Peyer's patch (tissue), 4 donors: Measurements from ENCODE around the gene CRIM1. TPM values are rescaled to one million over a fixed set of nuclear protein-coding genes. Genes with fewer than 3 reads are reported as not detected.

ENCODE experiments used
- DNase-seq, 3 donors: peaks; one replicate each; pipeline ENCODE4 v3.0.0-alpha.2; 2017 to 2019
- H3K27ac ChIP-seq, 4 donors: fragments of 200-600 bp; sonication (generic); one replicate each; pipeline ENCODE4 v1.5.1; 2016 to 2019
- H3K27me3 ChIP-seq, 2 donors: fragments of 200-600 bp; sonication (generic); one replicate each; pipeline ENCODE4 v1.5.1; 2019
- H3K36me3 ChIP-seq, 3 donors: fragments of 200-600 bp; sonication (generic); one replicate each; pipeline ENCODE4 v1.5.1; 2016 to 2019
- H3K4me1 ChIP-seq, 4 donors: fragments of 200-600 bp; sonication (generic); one replicate each; pipeline ENCODE4 v1.5.1; 2016 to 2019
- H3K4me3 ChIP-seq, 4 donors: fragments of 200-600 bp; sonication (generic); 1 replicate in 3 of 4; 2 replicates in 1 of 4; pipeline ENCODE4 v1.5.1; 2016 to 2019; ENCODE audit warnings: mild to moderate bottlenecking in 1 of 4
- H3K9me3 ChIP-seq, 4 donors: fragments of 200-600 bp; sonication (generic); one replicate each; pipeline ENCODE4 v1.5.1; 2016 to 2019; ENCODE audit warnings: mild to moderate bottlenecking in 1 of 4
- POLR2A ChIP-seq, 2 donors: fragments of 450-650 bp; IDR thresholded peaks; one replicate each; pipeline ENCODE4 v1.5.1; 2017; ENCODE audit warnings: antibody characterized with exemption in 2 of 2, mild to moderate bottlenecking in 2 of 2, moderate library complexity in 2 of 2
- total RNA-seq, 4 donors: library from RNA; depleted of rRNA; stranded (reverse); fragments of >200 nt; gene quantifications; one replicate each; pipeline ENCODE4 v1.1.0, GENCODE V29; 2016
- TF ChIP-seq, protein P1 (sequence below), 6 experiments: fragments of 450-650 bp in 4 of 6; fragments of 200-600 bp in 2 of 6; sonication (generic) in 1 of 6; IDR thresholded peaks; one replicate each; pipeline ENCODE4 v1.5.1; 2017 to 2019; ENCODE audit warnings: antibody characterized with exemption in 6 of 6, mild to moderate bottlenecking in 3 of 6, moderate library complexity in 1 of 6

Gene CRIM1
- total RNA-seq, 4 donors from 2014 or later: 29.9 to 181 (median 63.6) TPM

DNA sequence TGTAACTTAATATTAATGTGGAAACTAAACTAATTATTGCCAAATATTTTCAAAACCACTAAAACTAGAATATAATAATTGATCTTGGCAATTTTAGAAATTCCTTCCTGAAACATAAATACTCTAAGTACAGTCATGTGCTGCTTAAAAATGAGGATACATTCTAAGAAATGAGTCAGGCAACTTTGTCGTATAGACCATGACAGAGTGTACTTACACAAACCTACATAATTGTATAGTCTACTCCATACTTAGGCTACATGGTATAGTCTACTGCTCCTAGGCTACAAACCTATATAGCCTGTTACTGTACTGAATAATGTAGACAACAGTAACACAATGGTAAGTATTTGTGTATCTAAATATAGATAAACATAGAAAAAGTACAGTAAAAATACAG, 214.8 kb downstream of the CRIM1 start:
- H3K27ac ChIP-seq: no peak overlapping the region
- no peak for DNase-seq
- no peaks in the 10 kb centered on the region for H3K4me1 ChIP-seq
- TF ChIP-seq, protein P1, sequence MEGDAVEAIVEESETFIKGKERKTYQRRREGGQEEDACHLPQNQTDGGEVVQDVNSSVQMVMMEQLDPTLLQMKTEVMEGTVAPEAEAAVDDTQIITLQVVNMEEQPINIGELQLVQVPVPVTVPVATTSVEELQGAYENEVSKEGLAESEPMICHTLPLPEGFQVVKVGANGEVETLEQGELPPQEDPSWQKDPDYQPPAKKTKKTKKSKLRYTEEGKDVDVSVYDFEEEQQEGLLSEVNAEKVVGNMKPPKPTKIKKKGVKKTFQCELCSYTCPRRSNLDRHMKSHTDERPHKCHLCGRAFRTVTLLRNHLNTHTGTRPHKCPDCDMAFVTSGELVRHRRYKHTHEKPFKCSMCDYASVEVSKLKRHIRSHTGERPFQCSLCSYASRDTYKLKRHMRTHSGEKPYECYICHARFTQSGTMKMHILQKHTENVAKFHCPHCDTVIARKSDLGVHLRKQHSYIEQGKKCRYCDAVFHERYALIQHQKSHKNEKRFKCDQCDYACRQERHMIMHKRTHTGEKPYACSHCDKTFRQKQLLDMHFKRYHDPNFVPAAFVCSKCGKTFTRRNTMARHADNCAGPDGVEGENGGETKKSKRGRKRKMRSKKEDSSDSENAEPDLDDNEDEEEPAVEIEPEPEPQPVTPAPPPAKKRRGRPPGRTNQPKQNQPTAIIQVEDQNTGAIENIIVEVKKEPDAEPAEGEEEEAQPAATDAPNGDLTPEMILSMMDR (IDR thresholded peaks at IDR 0.05): no peak
- TF ChIP-seq POLR2A (IDR thresholded peaks at IDR 0.05): no peak
- no peaks in the 10 kb centered on the region for H3K9me3 ChIP-seq
- H3K4me3 ChIP-seq: no peak overlapping the region
- no peaks in the 10 kb centered on the region for H3K27me3 ChIP-seq
- H3K36me3 ChIP-seq: peaks cover 0 to 24% (median 0%) of the 10 kb centered on the region in 3 donors

DNA sequence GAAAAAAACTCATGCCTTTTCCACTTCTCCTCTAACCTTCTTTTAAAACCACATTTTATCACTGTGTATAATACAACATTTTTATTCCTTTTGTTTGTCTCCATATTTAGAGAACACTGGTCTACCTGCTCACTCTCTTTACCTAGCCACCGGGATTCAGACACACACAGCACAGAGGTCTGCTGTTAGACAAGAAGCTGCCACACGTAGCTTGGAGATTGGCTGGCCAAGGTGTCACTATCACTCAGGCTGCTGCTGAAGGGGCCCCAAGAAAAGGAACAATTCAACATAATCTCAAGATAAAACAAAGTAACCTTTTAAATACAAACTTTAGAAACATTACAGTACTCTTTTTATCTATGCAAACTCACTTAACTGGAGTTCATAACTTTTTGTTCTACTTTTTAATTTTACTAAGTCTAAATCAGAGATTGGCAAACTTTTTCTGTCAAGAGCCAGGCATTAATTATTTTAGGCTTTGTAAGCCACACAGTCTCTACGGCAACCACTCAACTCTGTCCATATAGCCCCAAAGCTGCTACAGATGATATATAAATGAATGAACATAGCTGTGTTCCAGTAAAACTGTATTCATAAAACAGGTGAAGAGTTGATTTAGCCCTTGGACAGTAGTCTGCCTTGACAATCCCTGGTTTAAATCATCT, 216.6 kb downstream of the CRIM1 start:
- Histone ChIP-seq H3K4me3 (no peak overlapping the region), H3K4me1 (no peaks in the 10 kb centered on the region), H3K27me3 (no peaks in the 10 kb centered on the region), H3K36me3 (peaks cover 0 to 31% (median 0%) of the 10 kb centered on the region in 3 donors), H3K27ac (no peak overlapping the region), H3K9me3 (no peaks in the 10 kb centered on the region)
- no peak for TF ChIP-seq POLR2A (IDR thresholded peaks at IDR 0.05)
- TF ChIP-seq, protein P1 (IDR thresholded peaks at IDR 0.05): no peak
- DNase-seq: no peak

DNA sequence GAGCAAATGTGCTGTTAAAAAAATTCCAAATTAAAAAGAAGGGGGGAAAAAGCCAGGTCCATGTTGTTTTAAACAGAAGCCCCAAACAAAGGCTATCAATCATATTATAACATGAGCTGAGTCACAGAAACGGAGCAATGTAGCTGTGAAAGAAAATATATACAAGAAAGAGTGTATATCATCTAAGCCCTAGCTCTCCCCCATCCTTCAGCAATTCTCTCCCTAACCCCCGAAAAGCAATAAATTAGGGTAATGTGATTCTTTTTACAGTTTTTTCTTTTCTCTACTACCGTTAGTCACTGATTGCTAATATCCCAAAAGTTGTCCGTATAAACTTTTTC, 217.1 kb downstream of the CRIM1 start:
- no peak for DNase-seq
- Histone ChIP-seq H3K27me3 (no peaks in the 10 kb centered on the region), H3K4me3 (no peak overlapping the region), H3K36me3 (peaks cover 0 to 36% (median 0%) of the 10 kb centered on the region in 3 donors), H3K27ac (no peak overlapping the region), H3K9me3 (no peaks in the 10 kb centered on the region), H3K4me1 (no peaks in the 10 kb centered on the region)
- TF ChIP-seq, protein P1 (IDR thresholded peaks at IDR 0.05): no peak
- no peak for TF ChIP-seq POLR2A (IDR thresholded peaks at IDR 0.05)

DNA sequence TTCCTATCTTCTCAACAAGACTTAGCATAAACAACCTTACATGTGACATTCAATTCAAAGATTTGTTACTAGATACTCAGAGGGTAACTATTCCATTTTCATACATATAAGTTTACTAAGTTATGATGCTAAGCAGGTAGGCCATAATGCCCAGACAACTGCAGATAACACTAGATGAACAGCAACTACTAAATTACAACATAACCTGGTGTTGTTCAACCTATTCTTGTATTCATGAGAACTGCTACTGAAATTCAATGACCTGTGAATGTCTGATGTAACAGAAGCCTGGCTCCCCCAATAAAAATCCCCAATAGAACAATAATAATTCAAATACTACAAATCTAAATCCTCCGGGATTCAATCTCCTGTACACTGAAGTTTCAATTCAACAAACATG, 217.6 kb downstream of the CRIM1 start:
- no peaks in the 10 kb centered on the region for H3K9me3 ChIP-seq
- no peak for DNase-seq
- H3K36me3 ChIP-seq: peaks cover 0 to 41% (median 0%) of the 10 kb centered on the region in 3 donors
- no peak overlapping the region for H3K4me3 ChIP-seq
- H3K27me3 ChIP-seq: no peaks in the 10 kb centered on the region
- no peak overlapping the region for H3K27ac ChIP-seq
- TF ChIP-seq, protein P1 (IDR thresholded peaks at IDR 0.05): no peak
- TF ChIP-seq POLR2A (IDR thresholded peaks at IDR 0.05): no peak
- no peaks in the 10 kb centered on the region for H3K4me1 ChIP-seq

DNA sequence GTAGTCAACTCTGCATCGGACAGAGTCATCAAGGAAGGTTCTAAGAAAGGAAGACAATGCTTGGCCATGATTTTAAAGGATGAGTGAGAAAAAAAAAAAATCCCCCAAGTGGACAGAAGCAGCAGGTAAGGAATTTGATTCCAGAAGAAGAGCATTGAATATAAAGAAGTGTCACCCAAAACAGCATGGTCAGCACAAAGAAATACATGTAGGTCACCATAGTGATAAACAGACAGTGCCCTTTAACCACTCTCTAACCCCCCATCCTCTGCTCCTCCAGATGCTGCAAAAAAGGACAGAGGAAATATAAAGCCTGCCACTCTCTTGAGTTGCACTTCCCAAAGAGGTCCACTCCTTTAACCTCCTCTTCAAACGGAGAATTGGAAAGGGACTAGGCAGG, 219.0 kb downstream of the CRIM1 start:
- Histone ChIP-seq H3K27ac (no peak overlapping the region), H3K27me3 (no peaks in the 10 kb centered on the region), H3K9me3 (no peaks in the 10 kb centered on the region), H3K4me3 (no peak overlapping the region), H3K4me1 (no peaks in the 10 kb centered on the region), H3K36me3 (peaks cover 0 to 55% (median 0%) of the 10 kb centered on the region in 3 donors)
- DNase-seq: no peak
- TF ChIP-seq POLR2A (IDR thresholded peaks at IDR 0.05): no peak
- TF ChIP-seq, protein P1 (IDR thresholded peaks at IDR 0.05): no peak
